HG03135 (cell line): ENCODE data around the gene CRYL1.
"Not testable (repeated sequence)": the region's sequence is repeated elsewhere in the genome, so short reads cannot be mapped to it uniquely, and the experiment has no call there.

ENCODE experiments used
- ATAC-seq: cut with Tn5 transposase; IDR thresholded peaks from one replicate; pipeline ENCODE4 v1.9.1; 2021; ENCODE audit warnings: mild to moderate bottlenecking, moderate library complexity; ENCODE audit not compliant: unreplicated experiment

CRYL1 gene

DNA sequence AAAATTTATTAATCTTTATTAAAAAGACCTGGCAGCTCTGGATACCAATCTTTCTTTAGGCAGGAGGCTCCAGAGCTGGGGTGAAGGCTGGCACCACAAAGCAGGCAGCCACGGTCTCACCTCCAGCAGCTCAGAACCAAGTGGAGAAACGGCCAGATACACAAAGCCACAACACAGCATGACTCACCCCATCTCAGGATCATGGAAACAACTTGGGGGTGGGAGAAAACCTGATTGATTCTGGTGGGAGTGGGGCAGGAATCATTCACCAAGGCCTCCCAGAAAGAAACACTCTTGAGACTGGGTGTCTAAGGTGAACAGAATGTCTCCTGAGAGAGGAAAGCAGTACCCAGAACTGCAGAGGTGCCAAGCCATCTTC is 64.2 kb downstream of the CRYL1 start:
- no peak for ATAC-seq

DNA sequence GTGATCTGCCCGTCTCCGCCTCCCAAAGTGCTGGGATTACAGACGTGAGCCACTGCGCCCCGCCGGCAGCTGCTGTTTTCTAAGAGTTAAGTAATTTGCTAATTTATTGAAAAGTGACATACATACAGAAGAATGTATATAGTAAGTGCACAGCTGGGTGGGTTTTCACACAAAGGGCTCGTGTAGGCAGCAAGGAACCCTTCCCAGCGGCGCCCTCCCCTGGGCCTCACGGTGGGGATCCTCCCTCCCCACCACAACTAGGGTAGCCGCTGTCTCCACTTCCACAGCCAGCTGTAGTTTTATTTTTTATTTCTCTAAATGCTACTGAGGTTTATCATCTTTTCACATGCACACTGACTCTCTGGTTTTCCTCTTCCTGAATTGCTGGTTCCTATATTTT is 64.9 kb downstream of the CRYL1 start:
- no peak for ATAC-seq

DNA sequence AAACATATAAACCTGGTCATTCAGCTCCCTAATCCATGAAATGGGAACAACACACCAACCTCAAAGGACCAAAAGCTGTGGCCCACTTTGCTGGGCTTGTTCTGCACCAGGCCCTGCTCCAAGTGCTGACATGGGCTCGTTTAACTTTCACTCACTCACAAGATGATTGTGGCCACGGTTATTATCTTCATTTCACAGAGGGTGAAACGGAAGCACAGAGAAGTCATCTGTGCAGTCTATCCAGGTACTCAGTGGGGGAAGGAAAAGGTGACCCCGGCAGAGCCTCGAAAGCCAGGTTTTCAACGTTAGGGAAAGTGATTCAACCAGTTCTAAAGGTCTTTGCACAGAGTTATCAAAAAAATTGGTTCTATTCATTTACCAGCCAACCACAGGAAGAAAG is 68.0 kb downstream of the CRYL1 start:
- ATAC-seq, result no peak

DNA sequence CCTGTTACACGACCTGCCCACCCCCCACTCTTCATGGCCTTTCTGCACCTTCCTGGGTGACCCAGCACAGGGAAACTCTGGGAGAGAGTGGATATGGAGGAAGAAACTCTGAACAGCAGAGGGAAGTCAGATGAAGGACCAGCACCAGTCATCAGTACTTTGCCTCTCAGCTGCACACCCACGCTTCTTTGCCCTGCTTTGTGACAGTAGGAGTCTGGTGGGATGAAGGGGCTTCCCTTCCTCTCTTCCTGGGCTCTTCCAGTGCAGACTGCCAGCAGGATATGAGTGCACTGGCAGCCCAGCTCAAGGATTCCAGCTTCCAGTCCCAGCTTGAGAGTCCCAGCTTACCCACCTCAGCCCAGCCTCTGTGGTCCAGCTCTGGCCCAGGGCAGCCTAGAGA is 68.9 kb downstream of the CRYL1 start:
- no peak for ATAC-seq

DNA sequence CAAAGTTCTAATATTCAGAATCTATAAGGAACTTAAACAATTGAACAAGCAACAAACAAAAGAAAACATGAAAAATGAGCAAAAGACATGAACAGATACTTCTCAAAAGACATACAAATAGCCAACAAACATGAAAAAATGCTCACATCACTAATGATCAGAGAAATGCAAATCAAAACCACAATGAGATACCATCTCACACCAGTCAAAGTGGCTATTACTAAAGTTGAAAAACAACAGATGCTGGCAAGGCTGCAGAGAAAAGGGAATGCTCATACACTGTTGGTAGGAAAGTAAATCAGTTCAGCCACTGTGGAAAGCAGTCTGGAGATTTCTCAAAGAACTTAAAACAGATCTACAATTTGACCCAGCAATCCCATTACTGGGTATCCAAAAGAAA is 74.3 kb downstream of the CRYL1 start:
- ATAC-seq, result no peak

DNA sequence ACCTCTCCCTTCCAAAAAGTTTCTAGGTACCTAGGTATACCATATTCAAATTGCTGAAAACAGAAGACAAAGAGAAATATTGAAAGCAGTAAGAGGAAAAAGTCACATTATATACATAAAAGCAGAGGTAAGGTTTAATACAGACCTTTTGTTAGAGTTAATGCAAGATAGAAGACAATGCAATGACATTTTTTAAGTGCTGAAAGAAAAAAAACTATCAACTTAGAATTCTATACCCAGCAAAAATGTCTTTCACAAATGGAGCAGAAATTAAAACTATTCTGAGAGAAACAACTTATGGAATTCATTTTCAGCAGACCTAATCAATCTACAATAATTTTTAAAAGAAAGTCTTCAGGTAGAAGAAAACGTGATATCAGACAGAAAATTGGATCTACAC is 77.2 kb downstream of the CRYL1 start:
- ATAC-seq, result no peak

DNA sequence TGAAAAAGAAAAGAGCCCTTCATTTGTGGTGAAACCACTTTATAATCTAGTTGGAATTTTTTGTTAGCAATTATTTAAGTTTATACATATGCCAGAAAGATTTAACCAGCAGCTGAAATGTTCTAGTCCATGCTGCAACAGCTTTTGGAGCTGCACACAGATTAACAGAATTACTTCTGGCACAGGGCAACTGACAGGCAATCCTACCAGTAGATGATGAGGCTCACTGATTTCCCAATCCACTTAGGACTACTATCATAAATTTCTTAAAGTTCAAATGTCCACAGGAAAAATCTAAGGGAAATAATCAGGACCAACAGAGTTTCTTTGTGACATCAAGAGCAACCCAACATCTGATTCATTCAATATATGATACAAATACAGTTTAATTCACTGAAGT is 78.8 kb downstream of the CRYL1 start:
- no peak for ATAC-seq

DNA sequence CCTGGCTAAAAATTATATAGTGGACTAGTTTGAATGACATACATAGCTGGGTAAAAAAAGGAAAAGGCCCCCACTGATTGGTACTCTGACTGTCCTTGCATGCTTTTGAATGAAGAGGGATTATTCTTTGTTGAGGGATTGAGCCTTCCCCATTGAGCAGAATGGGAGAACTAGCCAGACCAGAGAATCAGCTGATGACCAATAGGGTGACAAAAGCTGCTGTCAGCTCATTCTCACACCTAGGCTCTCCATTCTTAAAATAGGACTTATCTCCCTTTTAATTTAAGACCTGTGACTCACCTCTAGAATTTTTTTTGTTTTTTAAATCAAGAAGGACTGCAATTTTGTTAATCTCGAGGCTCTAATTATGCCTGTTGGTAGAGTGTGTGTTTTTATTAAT is 79.3 kb downstream of the CRYL1 start:
- no peak for ATAC-seq

DNA sequence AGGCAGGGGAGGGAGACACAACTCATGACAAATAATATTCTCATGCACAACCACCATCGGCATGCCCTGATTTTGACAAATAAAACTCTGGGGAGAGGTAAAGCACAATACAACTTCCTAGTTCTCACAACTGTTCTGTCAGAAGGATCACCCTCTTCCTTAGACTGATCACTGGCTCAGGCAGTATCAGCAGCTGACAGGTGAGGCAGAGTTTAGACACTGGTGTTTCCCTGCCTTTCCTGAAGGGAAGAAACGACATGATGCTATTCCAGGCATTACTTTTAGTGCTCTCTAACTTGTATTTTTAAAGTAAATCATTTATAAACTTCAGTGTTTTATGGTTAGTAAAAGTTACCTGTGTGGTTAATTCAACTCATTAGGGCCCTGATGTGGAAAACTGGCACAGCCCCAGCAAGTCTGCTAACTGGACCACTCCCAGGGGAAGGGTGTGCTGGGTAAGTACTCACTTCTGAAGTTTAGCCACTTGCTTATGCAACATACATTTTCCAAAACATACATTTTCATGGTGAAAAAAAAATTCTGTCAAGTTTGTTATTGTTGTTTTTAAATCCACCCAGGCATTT is 82.8 kb downstream of the CRYL1 start:
- ATAC-seq, result no peak

DNA sequence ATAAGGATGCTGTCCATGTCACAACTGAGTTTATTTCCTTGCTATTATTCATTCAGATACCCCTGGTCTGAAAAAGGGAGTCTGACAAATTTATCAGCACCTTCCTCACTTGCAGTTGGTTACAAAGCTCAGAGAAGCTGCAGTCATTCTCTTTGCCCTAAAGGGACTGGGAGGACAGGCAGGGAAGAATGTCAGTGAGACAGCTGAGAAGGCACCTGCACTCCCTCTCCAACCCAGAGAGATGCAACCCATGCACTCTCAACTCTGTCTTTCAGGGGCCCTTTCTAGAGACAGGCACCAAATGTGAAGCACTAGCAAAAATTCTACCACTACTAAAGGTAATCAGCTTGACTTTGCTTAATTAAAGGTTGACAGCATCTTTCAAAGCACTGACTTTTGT is 83.3 kb downstream of the CRYL1 start:
- ATAC-seq, result no peak

DNA sequence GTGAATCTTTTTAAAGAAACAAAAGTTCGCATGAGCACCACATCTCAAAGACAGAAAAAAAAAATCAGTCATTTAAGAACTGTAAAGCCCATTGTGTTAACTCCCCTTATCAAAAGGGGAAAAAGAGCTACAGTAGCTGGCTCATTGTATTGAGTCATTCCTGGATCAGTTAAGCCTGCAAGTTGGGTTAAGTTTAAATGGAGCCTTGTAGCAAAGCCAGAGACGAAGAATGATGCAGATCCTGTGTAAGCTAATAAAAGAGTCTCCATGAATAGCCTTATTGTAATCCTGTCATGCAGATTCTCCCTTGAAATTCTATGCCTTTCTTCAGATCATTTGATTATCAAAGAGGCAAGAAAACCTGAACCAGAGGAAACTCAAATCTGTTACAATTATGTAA is 83.8 kb downstream of the CRYL1 start:
- no peak for ATAC-seq

DNA sequence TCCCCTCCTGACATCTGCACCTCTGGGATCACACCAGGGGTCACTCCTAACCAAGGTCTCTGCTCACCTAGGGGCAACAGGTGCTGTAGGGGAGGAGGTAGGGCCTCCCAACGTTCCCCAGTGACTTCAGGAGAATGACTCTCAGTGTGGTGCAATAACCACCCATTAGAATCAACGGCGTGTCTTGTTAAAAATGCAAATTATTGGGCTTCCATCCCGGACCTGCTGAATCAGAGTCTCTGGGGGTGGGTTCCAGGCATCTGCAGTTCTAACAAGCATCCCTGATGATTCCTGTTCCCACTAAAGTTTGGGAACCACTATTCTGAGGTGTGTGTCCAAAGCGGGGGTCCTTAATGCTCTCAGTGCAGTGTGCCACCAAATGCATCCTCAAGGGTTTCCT is 84.6 kb downstream of the CRYL1 start:
- no peak for ATAC-seq

DNA sequence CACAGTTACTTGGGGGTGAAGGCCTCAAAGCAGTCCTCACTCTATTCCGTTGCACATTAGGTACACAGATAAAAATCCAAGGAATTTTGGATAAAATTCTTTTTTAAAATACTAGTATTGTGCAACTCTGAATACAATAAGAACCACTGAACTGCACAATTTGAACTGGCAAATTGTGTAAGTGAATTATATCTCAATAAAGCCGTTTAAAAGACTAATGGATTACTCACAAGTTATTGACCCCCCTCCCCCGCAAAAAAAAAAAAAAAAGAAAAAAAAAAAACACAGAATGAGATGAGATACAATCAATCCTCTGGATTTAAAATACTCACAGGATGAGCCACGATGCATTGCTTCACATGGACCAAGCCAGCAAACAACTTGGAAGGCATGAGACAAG is 86.4 kb downstream of the CRYL1 start:
- no peak for ATAC-seq

DNA sequence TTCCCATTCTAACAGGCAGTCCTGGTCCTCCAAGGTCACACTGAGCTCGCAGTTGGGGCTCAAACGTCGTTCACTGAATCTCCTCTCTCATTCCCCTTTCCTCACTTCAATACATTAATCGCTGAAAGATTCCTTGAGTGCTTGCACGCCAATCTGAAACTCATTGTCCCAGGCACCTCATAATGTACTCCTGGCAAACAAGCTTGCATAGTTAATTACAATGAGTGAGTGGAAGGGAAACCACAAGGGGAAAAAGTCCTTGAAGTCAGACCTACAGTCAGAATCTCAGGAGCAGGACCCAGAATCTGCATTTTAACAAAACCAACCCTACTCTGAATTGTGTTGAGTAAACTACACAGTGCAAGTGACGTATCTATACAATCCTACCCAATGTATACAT is 86.9 kb downstream of the CRYL1 start:
- ATAC-seq, result no peak

DNA sequence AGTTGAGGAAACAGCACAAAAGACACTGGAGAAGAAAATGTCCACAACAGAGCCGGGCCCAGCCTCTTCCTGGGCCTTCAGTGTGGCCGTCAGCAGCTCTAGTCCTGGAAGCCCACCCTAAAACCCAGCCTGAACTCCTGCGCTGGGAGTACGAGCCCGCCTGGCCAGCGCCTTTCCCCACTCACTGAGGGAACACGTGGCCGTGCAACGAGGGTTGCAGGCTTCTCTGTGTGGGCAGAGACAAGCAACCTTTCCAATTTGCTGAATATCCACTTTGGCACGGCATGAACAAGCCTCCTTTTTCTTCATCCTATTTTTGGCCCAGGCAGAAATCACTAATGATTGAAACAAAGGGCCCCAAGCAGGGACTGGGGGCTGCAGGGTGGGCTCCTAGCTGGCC is 89.2 kb downstream of the CRYL1 start:
- ATAC-seq, result no peak

DNA sequence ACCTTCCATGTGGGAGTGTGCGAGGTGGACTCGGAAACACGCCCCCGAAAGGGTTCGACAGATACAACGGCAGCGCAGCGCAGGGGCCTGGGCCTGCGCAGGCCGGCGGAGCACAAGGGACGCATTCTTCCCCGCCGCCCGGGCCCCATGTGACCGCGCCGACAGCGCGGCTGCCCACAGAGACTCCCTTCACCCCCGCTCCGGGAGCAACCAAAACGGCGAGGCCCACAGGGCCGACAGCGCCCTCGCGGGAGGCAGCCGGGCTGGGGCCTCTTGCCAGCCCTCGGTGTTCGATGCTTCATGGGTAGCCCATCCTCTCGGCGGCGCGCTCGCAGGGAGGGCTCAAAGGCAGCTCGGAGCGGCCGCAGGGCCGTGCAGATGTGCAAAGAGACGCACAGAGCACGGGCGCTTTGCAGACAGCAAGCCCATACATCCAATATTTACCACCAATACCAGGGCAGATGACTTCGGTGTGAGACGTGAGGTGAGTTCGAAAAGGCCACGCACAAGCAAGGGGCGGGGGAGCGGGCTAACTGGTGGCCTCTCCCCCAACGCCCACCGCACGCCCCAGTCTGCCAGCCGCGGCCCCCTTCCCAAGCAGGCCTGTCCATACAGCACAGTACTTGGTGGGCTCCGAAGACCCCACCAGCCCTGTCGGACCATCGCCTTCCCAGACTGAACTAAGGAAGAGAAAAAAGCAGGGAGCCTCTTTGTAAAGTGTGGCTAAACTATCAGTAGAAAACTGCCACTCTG is 89.9 kb downstream of the CRYL1 start:
- ATAC-seq, result no peak

DNA sequence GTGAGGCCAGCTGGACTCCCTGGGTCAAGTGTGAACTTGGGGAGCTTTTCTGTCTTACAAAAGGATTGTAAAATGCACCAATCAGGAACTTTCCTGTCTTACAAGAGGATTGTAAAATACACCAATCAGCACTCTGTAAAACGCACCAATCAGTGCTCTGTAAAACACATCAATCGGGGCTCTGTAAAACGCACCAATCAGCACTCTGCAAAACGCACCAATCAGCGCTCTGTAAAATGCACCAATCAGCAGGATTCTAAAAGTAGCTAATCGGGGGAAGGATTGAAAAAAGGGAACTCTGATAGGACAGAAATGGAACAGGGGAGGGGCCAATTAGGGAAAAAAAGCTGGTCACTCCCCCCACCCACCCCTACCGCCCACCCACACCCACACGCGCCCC is 91.4 kb downstream of the CRYL1 start:
- ATAC-seq, result not testable (repeated sequence)

DNA sequence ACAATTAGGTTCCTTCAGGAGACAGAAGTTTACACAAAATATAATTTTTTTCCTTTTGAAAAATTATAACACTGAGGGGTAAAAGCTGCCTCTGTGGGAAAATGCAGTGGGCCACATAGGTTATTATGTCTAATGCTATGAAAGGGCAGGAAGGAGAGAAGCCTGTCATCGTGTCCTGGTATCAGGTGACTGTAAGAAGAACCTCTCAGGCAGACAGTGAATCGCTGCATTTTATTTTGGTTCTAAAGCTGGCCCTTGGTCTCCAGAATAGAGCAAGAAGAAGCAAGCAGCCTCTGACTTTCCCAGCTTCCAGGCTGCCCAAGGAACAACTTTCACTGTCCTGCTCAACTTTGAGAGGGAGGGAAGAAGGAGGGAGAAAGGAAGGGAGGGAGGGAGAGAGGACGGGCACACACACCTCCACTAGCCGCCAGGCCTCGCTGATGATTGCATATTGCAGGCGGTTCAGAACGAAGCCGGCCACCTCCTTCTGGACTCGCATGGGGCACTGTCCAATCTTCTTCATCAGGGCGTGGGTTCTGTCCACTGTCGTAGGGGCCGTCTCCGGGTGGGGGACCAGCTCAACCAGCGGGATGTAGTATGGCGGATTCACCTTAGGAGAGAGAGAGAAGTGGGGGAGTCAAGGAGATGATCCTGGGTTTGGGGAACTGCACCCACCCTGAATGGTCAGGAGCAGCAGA is 93.8 kb downstream of the CRYL1 start:
- ATAC-seq, result no peak

DNA sequence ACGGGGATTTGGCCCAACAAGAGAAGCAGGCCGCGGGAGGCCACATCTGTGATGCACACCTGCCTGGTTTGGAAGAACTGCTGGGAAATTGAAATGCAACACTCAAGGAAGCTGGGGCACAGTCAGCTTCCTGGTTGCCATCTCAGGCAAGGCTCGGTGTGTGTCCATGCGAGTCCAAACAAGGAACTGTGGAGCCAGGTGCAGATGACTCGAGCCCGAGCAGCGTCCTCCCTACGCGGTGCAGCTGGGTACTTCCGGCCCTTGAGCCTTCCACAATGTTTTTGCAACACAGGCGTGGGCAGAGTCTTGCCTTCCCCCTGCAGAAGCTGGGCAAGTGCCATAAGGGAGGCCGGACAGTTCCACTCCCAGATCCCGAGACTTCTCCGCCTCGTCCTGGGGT is 94.6 kb downstream of the CRYL1 start:
- ATAC-seq, result no peak

DNA sequence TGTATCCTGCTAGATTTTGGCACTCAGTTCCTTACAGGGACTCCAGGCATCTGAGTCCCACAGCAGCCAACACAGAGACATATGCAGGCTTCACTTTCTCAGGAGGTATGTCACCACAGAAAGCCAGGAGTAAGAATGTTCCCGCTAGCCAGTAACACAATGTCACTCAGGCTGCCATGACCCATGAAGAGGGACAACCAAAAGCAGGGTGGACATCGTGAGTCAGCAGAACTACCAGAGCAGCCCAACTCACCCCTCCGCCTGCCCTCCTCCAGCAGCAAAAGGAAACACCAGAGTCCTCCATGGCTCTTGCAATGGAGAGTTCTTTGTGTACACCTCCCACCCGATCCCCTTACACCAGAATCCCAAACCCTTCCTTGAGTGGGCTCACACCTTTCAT is 95.4 kb downstream of the CRYL1 start:
- ATAC-seq, result no peak

DNA sequence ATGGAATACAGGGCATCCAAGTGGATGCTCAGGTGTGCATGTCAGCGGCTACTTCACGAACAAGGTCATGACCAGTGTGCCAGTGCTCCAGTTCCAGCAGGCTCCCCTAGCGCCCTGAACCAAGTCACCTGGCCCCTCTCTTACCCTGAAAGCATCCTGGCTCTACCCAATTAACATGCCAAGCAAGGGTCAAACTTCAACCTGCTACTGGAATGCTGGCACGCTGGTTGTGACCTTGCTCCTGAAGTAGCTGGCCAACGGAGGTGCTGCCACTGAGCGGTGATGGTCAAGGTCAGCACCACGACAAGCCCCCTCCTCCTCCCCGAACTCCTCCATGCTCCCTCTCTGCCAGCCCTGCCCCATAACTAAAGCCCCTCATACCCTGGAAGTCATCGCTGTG is 96.0 kb downstream of the CRYL1 start:
- ATAC-seq, result no peak
